GM12801 (cell line): ENCODE measurements around the gene OR13J1.

Experiments
- CTCF ChIP-seq: IDR thresholded peaks from one replicate; pipeline ENCODE4 v1.5.1; 2011; ENCODE audit warnings: control low read depth; ENCODE audit not compliant: insufficient read length; ENCODE audit errors: extremely low read depth

Gene OR13J1

GRCh38 chr9:35871545-35871944, 1.3 kb upstream of the OR13J1 start:
- TF ChIP-seq CTCF, result no peak

- no peak for TF ChIP-seq CTCF
Measured at GRCh38 chr9:35869621-35870216, 482 bp downstream of the OR13J1 start.

- TF ChIP-seq CTCF, result no peak
Measured at GRCh38 chr9:35868933-35869332, 1.3 kb downstream of the OR13J1 start.

GRCh38 chr9:35867538-35867937, 2.7 kb downstream of the OR13J1 start:
- no peak for TF ChIP-seq CTCF

GRCh38 chr9:35864695-35865255, 5.4 kb downstream of the OR13J1 start:
- TF ChIP-seq CTCF, result no peak

- no peak for TF ChIP-seq CTCF
Measured at GRCh38 chr9:35863583-35863982, 6.6 kb downstream of the OR13J1 start.

GRCh38 chr9:35862328-35862727, 7.9 kb downstream of the OR13J1 start:
- TF ChIP-seq CTCF, result no peak
